ENCODE data around the gene NOP9. TPM values are rescaled to one million over a fixed set of nuclear protein-coding genes. Genes with fewer than 3 reads are reported as not detected.

The NOP9 gene
- total RNA-seq, 1 experiment from 2014 or later, result 39.4 TPM

GRCh38 chr14:24311837-24312615 is 12.4 kb downstream of the NOP9 start:
- Histone ChIP-seq H3K9ac (ENCODE audit: low read length) (no peak overlapping the region), H3K4me2 (ENCODE audit: low read length) (no peak overlapping the region)
- ATAC-seq, result no peak

DNA sequence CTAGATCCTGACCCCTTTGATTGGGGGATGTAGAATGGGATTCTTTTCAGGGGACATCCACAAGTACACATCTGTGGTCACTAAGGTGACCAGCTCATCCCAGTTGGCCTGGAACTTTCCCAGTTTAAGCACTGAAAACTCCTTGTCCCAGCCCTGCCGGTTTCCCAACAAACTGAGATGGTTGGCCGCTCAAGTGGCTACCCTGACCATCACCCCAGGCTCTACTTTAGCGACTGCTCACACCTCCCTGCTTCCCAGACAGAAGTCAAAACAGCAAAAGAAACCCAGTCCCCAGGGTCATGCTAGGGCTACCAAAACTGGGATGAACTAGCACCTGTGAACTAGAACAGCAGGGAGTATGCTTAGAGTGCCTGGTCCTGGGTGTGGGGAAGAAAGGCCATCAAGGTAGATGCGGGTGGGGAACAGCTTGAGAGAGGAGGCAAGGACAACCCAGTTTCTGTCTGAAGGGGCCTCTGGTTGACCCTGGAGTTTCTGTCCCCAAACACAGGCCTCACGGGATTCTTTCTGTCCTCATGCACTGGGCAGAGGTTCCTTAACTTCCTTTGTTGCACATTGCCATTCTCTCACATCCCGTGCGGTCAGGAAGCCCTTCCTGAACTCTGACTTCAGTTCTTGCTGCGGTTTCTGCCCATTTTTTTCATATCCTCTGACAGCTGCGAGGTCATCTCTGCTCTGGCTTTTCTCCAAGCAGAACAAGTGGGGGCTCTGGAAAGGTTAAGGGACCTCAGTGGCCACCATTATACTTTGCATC is 13.3 kb downstream of the NOP9 start:
- ATAC-seq (no peak), DNase-seq (ENCODE audit: low read depth, low spot score) (no peak)
- no peak overlapping the region for H3K9ac ChIP-seq (ENCODE audit: low read length)
- no peak for TF ChIP-seq EZH2phosphoT487 (IDR thresholded peaks at IDR 0.05; ENCODE audit: borderline replicate concordance)
- no peak for TF ChIP-seq SIN3A (IDR thresholded peaks at IDR 0.05; ENCODE audit: low read depth)
- no peak for TF ChIP-seq SP1 (IDR thresholded peaks at IDR 0.05; ENCODE audit: low read depth)
- no peak for TF ChIP-seq ZNF274 (IDR thresholded peaks at IDR 0.05; ENCODE audit: low read depth, low read length)
- intact Hi-C loops (cut with micrococcal nuclease), result no loop called here
- no peak overlapping the region for H3K27ac ChIP-seq (ENCODE audit: low read depth, low read length)
- ChIA-PET POLR2A (no interaction called here), CTCF (interaction anchor here (1.6 kb wide), 1 partner anchor 119 kb away, joined by 3 read pairs; no protein-coding TSS in a partner anchor), RAD21 (ENCODE audit: low non-redundant PET in 1 of 2, low total read pairs in 2 of 2, uncharacterized antibody in 2 of 2, unreplicated experiment in 2 of 2) (interaction anchor here in 1 of 2 experiments (1.1 kb wide), 1 partner anchor 21 kb away, joined by 3 read pairs; no protein-coding TSS in a partner anchor)
- peaks cover 13 to 28% of the 10 kb centered on the region in 2 experiments for H3K4me1 ChIP-seq (ENCODE audit: control insufficient read depth in 1 of 2, insufficient read depth in 2 of 2, low read length in 2 of 2)
- TSS peak; percentile 3 for BruUV-seq (replicated peaks)
- H3K9me3 ChIP-seq (ENCODE audit: control insufficient read depth in 1 of 2, insufficient read depth in 1 of 2, low read depth in 1 of 2, low read length in 2 of 2), result no peaks in the 10 kb centered on the region
- H3K9me2 ChIP-seq (ENCODE audit: insufficient read depth), result no peaks in the 10 kb centered on the region
- H3K79me2 ChIP-seq (ENCODE audit: insufficient read depth, low read length), result no peaks in the 10 kb centered on the region
- peaks cover 4 to 5% of the 10 kb centered on the region in 2 experiments; a peak in 2 of 4 replicates for H3K36me3 ChIP-seq (ENCODE audit: control insufficient read depth in 1 of 2, insufficient read depth in 2 of 2, low read length in 2 of 2)
- H3K4me2 ChIP-seq (ENCODE audit: low read length), result no peak overlapping the region
- H4K20me1 ChIP-seq (ENCODE audit: insufficient read depth), result no peaks in the 10 kb centered on the region
- no peak overlapping the region for H2AFZ ChIP-seq (ENCODE audit: low read depth, low read length, poor library complexity, severe bottlenecking)
- no peaks in the 10 kb centered on the region for H3K27me3 ChIP-seq (ENCODE audit: insufficient read depth, low read length)
- H3K4me3 ChIP-seq (replicated peaks in 1 of 2; ENCODE audit: low read depth in 1 of 2, low read length in 2 of 2), result no peak overlapping the region

More at GRCh38 chr14:24311837-24312615, 12.4 kb downstream of the NOP9 start:
- no peaks in the 10 kb centered on the region for H3K27me3 ChIP-seq (ENCODE audit: insufficient read depth, low read length)
- BruUV-seq (replicated peaks), result no TSS peak
- no peaks in the 10 kb centered on the region for H3K79me2 ChIP-seq (ENCODE audit: insufficient read depth, low read length)
- no peak for TF ChIP-seq EZH2phosphoT487 (IDR thresholded peaks at IDR 0.05; ENCODE audit: borderline replicate concordance)
- TF ChIP-seq CEBPB (IDR thresholded peaks at IDR 0.05; ENCODE audit: low read depth), result no peak
- TF ChIP-seq SIN3A (IDR thresholded peaks at IDR 0.05; ENCODE audit: low read depth), result no peak
- ChIA-PET RAD21 (ENCODE audit: low non-redundant PET in 1 of 2, low total read pairs in 2 of 2, uncharacterized antibody in 2 of 2, unreplicated experiment in 2 of 2) (no interaction called here), POLR2A (no interaction called here), CTCF (interaction anchor here (1.6 kb wide), 1 partner anchor 119 kb away, joined by 3 read pairs; no protein-coding TSS in a partner anchor)
- peaks cover 4 to 5% of the 10 kb centered on the region in 2 experiments; a peak in 2 of 4 replicates for H3K36me3 ChIP-seq (ENCODE audit: control insufficient read depth in 1 of 2, insufficient read depth in 2 of 2, low read length in 2 of 2)
- H4K20me1 ChIP-seq (ENCODE audit: insufficient read depth), result no peaks in the 10 kb centered on the region
- H3K4me3 ChIP-seq (replicated peaks in 1 of 2; ENCODE audit: low read depth in 1 of 2, low read length in 2 of 2), result no peak overlapping the region
- H3K9me3 ChIP-seq (ENCODE audit: control insufficient read depth in 1 of 2, insufficient read depth in 1 of 2, low read depth in 1 of 2, low read length in 2 of 2), result no peaks in the 10 kb centered on the region
- no peak overlapping the region for H3K27ac ChIP-seq (ENCODE audit: low read depth, low read length)
- intact Hi-C loops (cut with micrococcal nuclease), result no loop called here
- H3K4me1 ChIP-seq (ENCODE audit: control insufficient read depth in 1 of 2, insufficient read depth in 2 of 2, low read length in 2 of 2), result peaks cover 10 to 28% of the 10 kb centered on the region in 2 experiments
- H3K9me2 ChIP-seq (ENCODE audit: insufficient read depth), result no peaks in the 10 kb centered on the region
- no peak for DNase-seq (ENCODE audit: low read depth, low spot score)
- no peak overlapping the region for H2AFZ ChIP-seq (ENCODE audit: low read depth, low read length, poor library complexity, severe bottlenecking)
